ENCODE results near the gene PRDM8. TPM values are rescaled to one million over a fixed set of nuclear protein-coding genes. Genes with fewer than 3 reads are reported as not detected.

PRDM8 gene
- total and polyA plus RNA-seq, 2 of the 8 experiments (the other 6 are each of a cell fraction or from before 2014, with no cell fraction given): not detected

GRCh38 chr4:80184053-80184824 is 13.1 kb upstream of the PRDM8 start (continued):
- TF ChIP-seq, protein P1, sequence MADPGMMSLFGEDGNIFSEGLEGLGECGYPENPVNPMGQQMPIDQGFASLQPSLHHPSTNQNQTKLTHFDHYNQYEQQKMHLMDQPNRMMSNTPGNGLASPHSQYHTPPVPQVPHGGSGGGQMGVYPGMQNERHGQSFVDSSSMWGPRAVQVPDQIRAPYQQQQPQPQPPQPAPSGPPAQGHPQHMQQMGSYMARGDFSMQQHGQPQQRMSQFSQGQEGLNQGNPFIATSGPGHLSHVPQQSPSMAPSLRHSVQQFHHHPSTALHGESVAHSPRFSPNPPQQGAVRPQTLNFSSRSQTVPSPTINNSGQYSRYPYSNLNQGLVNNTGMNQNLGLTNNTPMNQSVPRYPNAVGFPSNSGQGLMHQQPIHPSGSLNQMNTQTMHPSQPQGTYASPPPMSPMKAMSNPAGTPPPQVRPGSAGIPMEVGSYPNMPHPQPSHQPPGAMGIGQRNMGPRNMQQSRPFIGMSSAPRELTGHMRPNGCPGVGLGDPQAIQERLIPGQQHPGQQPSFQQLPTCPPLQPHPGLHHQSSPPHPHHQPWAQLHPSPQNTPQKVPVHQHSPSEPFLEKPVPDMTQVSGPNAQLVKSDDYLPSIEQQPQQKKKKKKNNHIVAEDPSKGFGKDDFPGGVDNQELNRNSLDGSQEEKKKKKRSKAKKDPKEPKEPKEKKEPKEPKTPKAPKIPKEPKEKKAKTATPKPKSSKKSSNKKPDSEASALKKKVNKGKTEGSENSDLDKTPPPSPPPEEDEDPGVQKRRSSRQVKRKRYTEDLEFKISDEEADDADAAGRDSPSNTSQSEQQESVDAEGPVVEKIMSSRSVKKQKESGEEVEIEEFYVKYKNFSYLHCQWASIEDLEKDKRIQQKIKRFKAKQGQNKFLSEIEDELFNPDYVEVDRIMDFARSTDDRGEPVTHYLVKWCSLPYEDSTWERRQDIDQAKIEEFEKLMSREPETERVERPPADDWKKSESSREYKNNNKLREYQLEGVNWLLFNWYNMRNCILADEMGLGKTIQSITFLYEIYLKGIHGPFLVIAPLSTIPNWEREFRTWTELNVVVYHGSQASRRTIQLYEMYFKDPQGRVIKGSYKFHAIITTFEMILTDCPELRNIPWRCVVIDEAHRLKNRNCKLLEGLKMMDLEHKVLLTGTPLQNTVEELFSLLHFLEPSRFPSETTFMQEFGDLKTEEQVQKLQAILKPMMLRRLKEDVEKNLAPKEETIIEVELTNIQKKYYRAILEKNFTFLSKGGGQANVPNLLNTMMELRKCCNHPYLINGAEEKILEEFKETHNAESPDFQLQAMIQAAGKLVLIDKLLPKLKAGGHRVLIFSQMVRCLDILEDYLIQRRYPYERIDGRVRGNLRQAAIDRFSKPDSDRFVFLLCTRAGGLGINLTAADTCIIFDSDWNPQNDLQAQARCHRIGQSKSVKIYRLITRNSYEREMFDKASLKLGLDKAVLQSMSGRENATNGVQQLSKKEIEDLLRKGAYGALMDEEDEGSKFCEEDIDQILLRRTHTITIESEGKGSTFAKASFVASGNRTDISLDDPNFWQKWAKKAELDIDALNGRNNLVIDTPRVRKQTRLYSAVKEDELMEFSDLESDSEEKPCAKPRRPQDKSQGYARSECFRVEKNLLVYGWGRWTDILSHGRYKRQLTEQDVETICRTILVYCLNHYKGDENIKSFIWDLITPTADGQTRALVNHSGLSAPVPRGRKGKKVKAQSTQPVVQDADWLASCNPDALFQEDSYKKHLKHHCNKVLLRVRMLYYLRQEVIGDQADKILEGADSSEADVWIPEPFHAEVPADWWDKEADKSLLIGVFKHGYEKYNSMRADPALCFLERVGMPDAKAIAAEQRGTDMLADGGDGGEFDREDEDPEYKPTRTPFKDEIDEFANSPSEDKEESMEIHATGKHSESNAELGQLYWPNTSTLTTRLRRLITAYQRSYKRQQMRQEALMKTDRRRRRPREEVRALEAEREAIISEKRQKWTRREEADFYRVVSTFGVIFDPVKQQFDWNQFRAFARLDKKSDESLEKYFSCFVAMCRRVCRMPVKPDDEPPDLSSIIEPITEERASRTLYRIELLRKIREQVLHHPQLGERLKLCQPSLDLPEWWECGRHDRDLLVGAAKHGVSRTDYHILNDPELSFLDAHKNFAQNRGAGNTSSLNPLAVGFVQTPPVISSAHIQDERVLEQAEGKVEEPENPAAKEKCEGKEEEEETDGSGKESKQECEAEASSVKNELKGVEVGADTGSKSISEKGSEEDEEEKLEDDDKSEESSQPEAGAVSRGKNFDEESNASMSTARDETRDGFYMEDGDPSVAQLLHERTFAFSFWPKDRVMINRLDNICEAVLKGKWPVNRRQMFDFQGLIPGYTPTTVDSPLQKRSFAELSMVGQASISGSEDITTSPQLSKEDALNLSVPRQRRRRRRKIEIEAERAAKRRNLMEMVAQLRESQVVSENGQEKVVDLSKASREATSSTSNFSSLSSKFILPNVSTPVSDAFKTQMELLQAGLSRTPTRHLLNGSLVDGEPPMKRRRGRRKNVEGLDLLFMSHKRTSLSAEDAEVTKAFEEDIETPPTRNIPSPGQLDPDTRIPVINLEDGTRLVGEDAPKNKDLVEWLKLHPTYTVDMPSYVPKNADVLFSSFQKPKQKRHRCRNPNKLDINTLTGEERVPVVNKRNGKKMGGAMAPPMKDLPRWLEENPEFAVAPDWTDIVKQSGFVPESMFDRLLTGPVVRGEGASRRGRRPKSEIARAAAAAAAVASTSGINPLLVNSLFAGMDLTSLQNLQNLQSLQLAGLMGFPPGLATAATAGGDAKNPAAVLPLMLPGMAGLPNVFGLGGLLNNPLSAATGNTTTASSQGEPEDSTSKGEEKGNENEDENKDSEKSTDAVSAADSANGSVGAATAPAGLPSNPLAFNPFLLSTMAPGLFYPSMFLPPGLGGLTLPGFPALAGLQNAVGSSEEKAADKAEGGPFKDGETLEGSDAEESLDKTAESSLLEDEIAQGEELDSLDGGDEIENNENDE (IDR thresholded peaks at IDR 0.05; ENCODE audit: insufficient replicate concordance, low read length): no peak
- TF ChIP-seq EZH2 (IDR thresholded peaks at IDR 0.05; ENCODE audit: low read depth, low read length, severe bottlenecking) (no peak), GABPA (IDR thresholded peaks at IDR 0.05; ENCODE audit: borderline replicate concordance, insufficient read depth, low read length) (no peak), EP300 (IDR thresholded peaks at IDR 0.05; ENCODE audit: borderline replicate concordance in 1 of 2, low read depth in 2 of 2, low read length in 2 of 2) (no peak), ATF3 (IDR thresholded peaks at IDR 0.05; ENCODE audit: insufficient read depth, low read depth, low read length) (no peak), TAF1 (IDR thresholded peaks at IDR 0.05; ENCODE audit: low read depth, low read length) (no peak)

All from H1 (cell line).